Fibroblast of lung (primary cell): Measurements from ENCODE around the gene NDST3.

Experiments
- EZH2 ChIP-seq: IDR thresholded peaks from 2 replicates; pipeline ENCODE4 v1.5.1; 2012; ENCODE audit warnings: low read length, control low read depth, mild to moderate bottlenecking; ENCODE audit errors: missing control alignments
- TF ChIP-seq, protein P1 (sequence below), 2 donors: IDR thresholded peaks in 1 of 2; conservative IDR thresholded peaks in 1 of 2; 1 replicate in 1 of 2; 2 replicates in 1 of 2; pipeline ENCODE4 v1.5.1; 2011 to 2012; ENCODE audit warnings: low read length in 2 of 2, control low read depth in 1 of 2, inconsistent platforms in 1 of 2, low read depth in 1 of 2, mild to moderate bottlenecking in 1 of 2

DNA sequence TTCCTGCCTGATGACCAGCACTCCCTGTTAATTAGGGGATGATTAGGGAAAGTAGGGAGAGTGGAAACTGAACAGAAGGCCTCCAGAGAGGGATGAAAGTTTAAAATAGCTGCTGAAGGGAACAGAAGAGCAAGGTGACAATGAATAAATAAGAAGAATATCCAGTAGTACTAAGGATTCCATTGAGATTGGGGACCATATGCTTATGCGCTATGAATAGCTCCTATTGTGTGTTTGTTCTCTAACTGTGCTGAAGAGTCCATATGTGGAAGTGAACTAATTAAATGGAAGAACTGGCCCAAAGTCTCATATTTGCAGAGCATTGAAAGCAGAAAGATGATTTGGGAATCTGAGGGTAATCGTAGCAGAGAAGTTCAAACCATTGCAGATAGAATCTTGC lies 181.5 kb downstream of the NDST3 start:
- TF ChIP-seq, protein P1, sequence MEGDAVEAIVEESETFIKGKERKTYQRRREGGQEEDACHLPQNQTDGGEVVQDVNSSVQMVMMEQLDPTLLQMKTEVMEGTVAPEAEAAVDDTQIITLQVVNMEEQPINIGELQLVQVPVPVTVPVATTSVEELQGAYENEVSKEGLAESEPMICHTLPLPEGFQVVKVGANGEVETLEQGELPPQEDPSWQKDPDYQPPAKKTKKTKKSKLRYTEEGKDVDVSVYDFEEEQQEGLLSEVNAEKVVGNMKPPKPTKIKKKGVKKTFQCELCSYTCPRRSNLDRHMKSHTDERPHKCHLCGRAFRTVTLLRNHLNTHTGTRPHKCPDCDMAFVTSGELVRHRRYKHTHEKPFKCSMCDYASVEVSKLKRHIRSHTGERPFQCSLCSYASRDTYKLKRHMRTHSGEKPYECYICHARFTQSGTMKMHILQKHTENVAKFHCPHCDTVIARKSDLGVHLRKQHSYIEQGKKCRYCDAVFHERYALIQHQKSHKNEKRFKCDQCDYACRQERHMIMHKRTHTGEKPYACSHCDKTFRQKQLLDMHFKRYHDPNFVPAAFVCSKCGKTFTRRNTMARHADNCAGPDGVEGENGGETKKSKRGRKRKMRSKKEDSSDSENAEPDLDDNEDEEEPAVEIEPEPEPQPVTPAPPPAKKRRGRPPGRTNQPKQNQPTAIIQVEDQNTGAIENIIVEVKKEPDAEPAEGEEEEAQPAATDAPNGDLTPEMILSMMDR (conservative IDR thresholded peaks at IDR 0.05 in 1 of 2, IDR thresholded peaks at IDR 0.05 in 1 of 2; ENCODE audit: low read depth in 1 of 2, low read length in 2 of 2) = no peak
- TF ChIP-seq EZH2 = no peak
